SK-N-SH treated with all-trans-retinoic acid at 6 μM for 48 hours (cell line): ENCODE results near the gene PMEPA1.

Experiments
- ARNTL ChIP-seq: fragments of 450-650 bp; formaldehyde crosslinking; IDR thresholded peaks from 2 replicates; pipeline ENCODE4 v1.5.0; 2020; ENCODE audit warnings: low read depth, mild to moderate bottlenecking, moderate library complexity, borderline replicate concordance
- BACH2 ChIP-seq: fragments of 250-450 bp; sonication (Bioruptor Pico); IDR thresholded peaks from 2 replicates; pipeline ENCODE4 v1.9.0; 2021; ENCODE audit warnings: mild to moderate bottlenecking, borderline replicate concordance
- CSRNP3 ChIP-seq: fragments of 250-450 bp; sonication (Bioruptor Pico); IDR thresholded peaks from 2 replicates; pipeline ENCODE4 v1.5.1; 2021; ENCODE audit warnings: mild to moderate bottlenecking, moderate library complexity
- ESRRG ChIP-seq: fragments of 250-450 bp; sonication (Bioruptor Pico); IDR thresholded peaks from 2 replicates; pipeline ENCODE4 v1.6.1; 2021; ENCODE audit warnings: mild to moderate bottlenecking
- PATZ1 ChIP-seq: fragments of 250-450 bp; sonication (Bioruptor Pico); IDR thresholded peaks from 2 replicates; pipeline ENCODE4 v1.8.0; 2020; ENCODE audit warnings: mild to moderate bottlenecking, moderate library complexity, borderline replicate concordance
- PPARA ChIP-seq: fragments of 250-450 bp; sonication (Bioruptor Pico); IDR thresholded peaks from 2 replicates; pipeline ENCODE4 v1.5.0; 2020; ENCODE audit warnings: mild to moderate bottlenecking, borderline replicate concordance
- RARB ChIP-seq: fragments of 250-450 bp; sonication (Bioruptor Pico); IDR thresholded peaks from 2 replicates; pipeline ENCODE4 v1.8.0; 2021; ENCODE audit warnings: mild to moderate bottlenecking, moderate library complexity
- ZFP3 ChIP-seq: fragments of 250-450 bp; sonication (Bioruptor Pico); IDR thresholded peaks from 2 replicates; pipeline ENCODE4 v1.5.0; 2020; ENCODE audit warnings: mild to moderate bottlenecking, moderate library complexity
- ZNF565 ChIP-seq: fragments of 450-650 bp; formaldehyde crosslinking; conservative IDR thresholded peaks from 2 replicates; pipeline ENCODE4 v1.5.0; 2020; ENCODE audit warnings: low read depth, mild to moderate bottlenecking, moderate library complexity
- ZNF70 ChIP-seq: fragments of 450-650 bp; formaldehyde crosslinking; IDR thresholded peaks from 2 replicates; pipeline ENCODE4 v1.5.0; 2020; ENCODE audit warnings: mild to moderate bottlenecking, moderate library complexity
- TF ChIP-seq, protein P1 (sequence below): fragments of 250-450 bp; sonication (Bioruptor Pico); IDR thresholded peaks from 2 replicates; pipeline ENCODE4 v1.5.0; 2020; ENCODE audit warnings: mild to moderate bottlenecking, moderate library complexity

- TF ChIP-seq ZNF70 (CRISPR knock-in tag) (no peak), PPARA (CRISPR knock-in tag) (no peak), PATZ1 (no peak), ZNF565 (no peak), ZFP3 (CRISPR knock-in tag) (no peak), ARNTL (CRISPR knock-in tag) (no peak), ESRRG (CRISPR knock-in tag) (no peak), BACH2 (CRISPR knock-in tag) (no peak), RARB (CRISPR knock-in tag) (no peak), CSRNP3 (CRISPR knock-in tag) (no peak)
- TF ChIP-seq, protein P1, sequence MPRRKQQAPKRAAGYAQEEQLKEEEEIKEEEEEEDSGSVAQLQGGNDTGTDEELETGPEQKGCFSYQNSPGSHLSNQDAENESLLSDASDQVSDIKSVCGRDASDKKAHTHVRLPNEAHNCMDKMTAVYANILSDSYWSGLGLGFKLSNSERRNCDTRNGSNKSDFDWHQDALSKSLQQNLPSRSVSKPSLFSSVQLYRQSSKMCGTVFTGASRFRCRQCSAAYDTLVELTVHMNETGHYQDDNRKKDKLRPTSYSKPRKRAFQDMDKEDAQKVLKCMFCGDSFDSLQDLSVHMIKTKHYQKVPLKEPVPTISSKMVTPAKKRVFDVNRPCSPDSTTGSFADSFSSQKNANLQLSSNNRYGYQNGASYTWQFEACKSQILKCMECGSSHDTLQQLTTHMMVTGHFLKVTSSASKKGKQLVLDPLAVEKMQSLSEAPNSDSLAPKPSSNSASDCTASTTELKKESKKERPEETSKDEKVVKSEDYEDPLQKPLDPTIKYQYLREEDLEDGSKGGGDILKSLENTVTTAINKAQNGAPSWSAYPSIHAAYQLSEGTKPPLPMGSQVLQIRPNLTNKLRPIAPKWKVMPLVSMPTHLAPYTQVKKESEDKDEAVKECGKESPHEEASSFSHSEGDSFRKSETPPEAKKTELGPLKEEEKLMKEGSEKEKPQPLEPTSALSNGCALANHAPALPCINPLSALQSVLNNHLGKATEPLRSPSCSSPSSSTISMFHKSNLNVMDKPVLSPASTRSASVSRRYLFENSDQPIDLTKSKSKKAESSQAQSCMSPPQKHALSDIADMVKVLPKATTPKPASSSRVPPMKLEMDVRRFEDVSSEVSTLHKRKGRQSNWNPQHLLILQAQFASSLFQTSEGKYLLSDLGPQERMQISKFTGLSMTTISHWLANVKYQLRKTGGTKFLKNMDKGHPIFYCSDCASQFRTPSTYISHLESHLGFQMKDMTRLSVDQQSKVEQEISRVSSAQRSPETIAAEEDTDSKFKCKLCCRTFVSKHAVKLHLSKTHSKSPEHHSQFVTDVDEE (CRISPR knock-in tag): no peak
These were observed 85.7 kb downstream of the PMEPA1 start for GRCh38 chr20:57624124-57624523.
